HCT116 (cell line): ENCODE results near the gene CCDC9B. TPM values are rescaled to one million over a fixed set of nuclear protein-coding genes. Genes with fewer than 3 reads are reported as not detected.

Experiments used
- ATAC-seq: fragments of 200-7000 bp; cut with Tn5 transposase; 2 replicates; pipeline ENCODE4 v1.9.1; 2020; ENCODE audit warnings: mild to moderate bottlenecking, moderate library complexity
- BruUV-seq: library from RNA; stranded (reverse); fragments of 400-500 nt; replicated peaks from 2 replicates; lab custom pipeline; 2021; lab: Mats Ljungman, UMichigan
- CTCF ChIA-PET: fragments of 300-600 bp; sonication (Branson Sonifier 250); formaldehyde crosslinking; loops from one replicate; lab custom pipeline; 2021; ENCODE audit warnings: antibody characterized with exemption; lab: Charles Lee
- POLR2A ChIA-PET: fragments of 300-600, 350-600 bp; sonication (Branson Sonifier 250); formaldehyde crosslinking; loops from one replicate; lab custom pipeline; 2021; ENCODE audit warnings: antibody characterized with exemption; lab: Charles Lee
- RAD21 ChIA-PET, 2 experiments: fragments of 300-600 bp; sonication (Branson Sonifier 250); formaldehyde crosslinking; loops; one replicate each; lab custom pipeline; 2023; ENCODE audit warnings: low total read pairs in 2 of 2; ENCODE audit not compliant: uncharacterized antibody in 2 of 2, unreplicated experiment in 2 of 2, low non-redundant PET in 1 of 2; lab: Charles Lee
- DNase-seq: peaks from one replicate; pipeline ENCODE4 v3.0.0-alpha.2; 2010; ENCODE audit warnings: low read depth, low spot score
- H2AFZ ChIP-seq: fragments of 200-600 bp; shearing (Covaris generic), sonication (generic); 2 replicates; pipeline ENCODE4 v1.6.1; 2017; ENCODE audit warnings: low read depth, mixed run types, mixed read lengths, antibody characterized with exemption, low read length; ENCODE audit not compliant: poor library complexity, severe bottlenecking
- H3K27ac ChIP-seq: 2 replicates; pipeline ENCODE4 v1.5.1; 2012; ENCODE audit warnings: low read depth, low read length
- H3K27me3 ChIP-seq: fragments of 200-600 bp; sonication (generic); 2 replicates; pipeline ENCODE4 v1.6.1; 2016; ENCODE audit warnings: mixed run types, low read length, mixed read lengths; ENCODE audit not compliant: insufficient read depth
- H3K36me3 ChIP-seq, 2 experiments: fragments of 200-500 bp in 1 of 2; fragments of 200-600 bp in 1 of 2; sonication (Bioruptor generic) in 1 of 2; sonication (generic) in 1 of 2; 2 replicates each; pipeline versions ENCODE4 v1.5.1 to v1.6.1; 2014 to 2016; ENCODE audit warnings: low read length in 2 of 2, inconsistent platforms in 1 of 2, mixed read lengths in 1 of 2, mixed run types in 1 of 2; ENCODE audit not compliant: insufficient read depth in 2 of 2, control insufficient read depth in 1 of 2
- H3K4me1 ChIP-seq, 2 experiments: fragments of 200-600 bp in 1 of 2; sonication (generic) in 1 of 2; 2 replicates each; pipeline versions ENCODE4 v1.5.1 to v1.6.1; 2012 to 2017; ENCODE audit warnings: low read length in 2 of 2, inconsistent platforms in 1 of 2, mild to moderate bottlenecking in 1 of 2, mixed read lengths in 1 of 2, mixed run types in 1 of 2, moderate library complexity in 1 of 2; ENCODE audit not compliant: insufficient read depth in 2 of 2, control insufficient read depth in 1 of 2
- H3K4me2 ChIP-seq: fragments of 200-600 bp; sonication (generic); 2 replicates; pipeline ENCODE4 v1.6.1; 2017; ENCODE audit warnings: mixed run types, low read length, mixed read lengths
- H3K4me3 ChIP-seq, 2 experiments: fragments of 200-600 bp in 1 of 2; sonication (generic) in 1 of 2; replicated peaks in 1 of 2; 2 replicates each; pipeline ENCODE4 v1.5.1; 2011 to 2016; ENCODE audit warnings: low read length in 2 of 2, control low read depth in 1 of 2, low read depth in 1 of 2, mild to moderate bottlenecking in 1 of 2, mixed read lengths in 1 of 2, mixed run types in 1 of 2
- H3K79me2 ChIP-seq: fragments of 200-600 bp; sonication (generic); 2 replicates; pipeline ENCODE4 v1.6.1; 2017; ENCODE audit warnings: mild to moderate bottlenecking, mixed run types, low read length, moderate library complexity, mixed read lengths; ENCODE audit not compliant: insufficient read depth
- H3K9ac ChIP-seq: fragments of 200-600 bp; sonication (generic); 2 replicates; pipeline ENCODE4 v1.6.1; 2016; ENCODE audit warnings: low read length, mixed read lengths
- H3K9me2 ChIP-seq: fragments of 200-600 bp; sonication (generic), shearing (Covaris generic); 2 replicates; pipeline ENCODE4 v1.6.1; 2017; ENCODE audit warnings: mixed run types, mild to moderate bottlenecking, moderate library complexity; ENCODE audit not compliant: insufficient read depth
- H3K9me3 ChIP-seq, 2 experiments: fragments of 200-500 bp in 1 of 2; fragments of 200-600 bp in 1 of 2; sonication (Bioruptor generic) in 1 of 2; sonication (generic) in 1 of 2; 2 replicates each; pipeline ENCODE4 v1.6.1; 2014 to 2017; ENCODE audit warnings: low read length in 2 of 2, mixed read lengths in 2 of 2, inconsistent platforms in 1 of 2, low read depth in 1 of 2, mild to moderate bottlenecking in 1 of 2, mixed run types in 1 of 2, moderate library complexity in 1 of 2; ENCODE audit not compliant: control insufficient read depth in 1 of 2, insufficient read depth in 1 of 2
- H4K20me1 ChIP-seq: fragments of 200-600 bp; sonication (generic), shearing (Covaris generic); 2 replicates; pipeline ENCODE4 v1.6.1; 2017; ENCODE audit warnings: mixed run types, mild to moderate bottlenecking, moderate library complexity; ENCODE audit not compliant: insufficient read depth
- CEBPB ChIP-seq: IDR thresholded peaks from 2 replicates; pipeline ENCODE4 v1.6.1; 2012; ENCODE audit warnings: low read depth
- ELF1 ChIP-seq: IDR thresholded peaks from 2 replicates; pipeline ENCODE4 v1.6.1; 2012; ENCODE audit warnings: low read depth, borderline replicate concordance
- EZH2 ChIP-seq: fragments of 200-600 bp; sonication (generic); IDR thresholded peaks from 2 replicates; pipeline ENCODE4 v1.6.1; 2017; ENCODE audit warnings: antibody characterized with exemption, mixed run types
- POLR2AphosphoS5 ChIP-seq: IDR thresholded peaks from 2 replicates; pipeline ENCODE4 v1.6.1; 2011; ENCODE audit warnings: mild to moderate bottlenecking, low read depth, low read length, moderate library complexity
- SP1 ChIP-seq: IDR thresholded peaks from 2 replicates; pipeline ENCODE4 v1.6.1; 2012; ENCODE audit warnings: low read depth
- ZBTB33 ChIP-seq: IDR thresholded peaks from 2 replicates; pipeline ENCODE4 v1.6.1; 2011; ENCODE audit warnings: mild to moderate bottlenecking, low read length, moderate library complexity; ENCODE audit not compliant: insufficient replicate concordance; ENCODE audit errors: extremely low read depth
- intact Hi-C: fragments of 100-400 bp; cut with micrococcal nuclease; formaldehyde crosslinking; loops from 2 replicates; pipeline ENCODE4 v1.10.0; 2022
- total RNA-seq: library from RNA; stranded (reverse); gene quantifications from one replicate; pipeline ENCODE4 v1.2.1, GENCODE V29; 2021; ENCODE audit not compliant: unreplicated experiment
- TF ChIP-seq, protein P1 (sequence below): IDR thresholded peaks from 2 replicates; pipeline ENCODE4 v1.6.1; 2012

CCDC9B gene
- total RNA-seq, 1 experiment from 2014 or later, result 15.6 TPM

GRCh38 chr15:40335938-40336743 is 4.6 kb downstream of the CCDC9B start:
- peaks cover 0 to 7% of the 10 kb centered on the region in 2 experiments; a peak in 1 of 4 replicates for H3K36me3 ChIP-seq
- no TSS peak for BruUV-seq
- TF ChIP-seq POLR2AphosphoS5 (no peak), EZH2 (no peak), ELF1 (no peak), SP1 (no peak), CEBPB (no peak), ZBTB33 (no peak)
- TF ChIP-seq, protein P1, sequence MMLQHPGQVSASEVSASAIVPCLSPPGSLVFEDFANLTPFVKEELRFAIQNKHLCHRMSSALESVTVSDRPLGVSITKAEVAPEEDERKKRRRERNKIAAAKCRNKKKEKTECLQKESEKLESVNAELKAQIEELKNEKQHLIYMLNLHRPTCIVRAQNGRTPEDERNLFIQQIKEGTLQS, result no peak
- peaks cover 33 to 41% of the 10 kb centered on the region in 2 experiments for H3K4me1 ChIP-seq
- POLR2A ChIA-PET, result no interaction called here
- no peak overlapping the region for H3K4me3 ChIP-seq
- no peak for DNase-seq
- no peak overlapping the region for H2AFZ ChIP-seq
- no peak overlapping the region for H3K4me2 ChIP-seq
- CTCF ChIA-PET, result interaction anchor here (4.8 to 5.2 kb wide), 3 partner anchors 9 to 58 kb away, joined by 44 to 55 read pairs (median 44); partner anchors contain the start of gene INAFM2
- H3K79me2 ChIP-seq, result peaks cover 5% of the 10 kb centered on the region; the same call in 1 of the 2 replicates
- intact Hi-C loops, result no loop called here
- RAD21 ChIA-PET, result no interaction called here
- H3K9ac ChIP-seq, result no peak overlapping the region
- no peak for ATAC-seq
- no peaks in the 10 kb centered on the region for H4K20me1 ChIP-seq
- no peaks in the 10 kb centered on the region for H3K9me2 ChIP-seq
- no peaks in the 10 kb centered on the region for H3K27me3 ChIP-seq
- H3K9me3 ChIP-seq, result no peaks in the 10 kb centered on the region
- no peak overlapping the region for H3K27ac ChIP-seq
